ENCODE results near the gene NHS. TPM values are rescaled to one million over a fixed set of nuclear protein-coding genes. Genes with fewer than 3 reads are reported as not detected.

Gene NHS
- total RNA-seq, 1 experiment from 2014 or later = 2.2 TPM

DNA sequence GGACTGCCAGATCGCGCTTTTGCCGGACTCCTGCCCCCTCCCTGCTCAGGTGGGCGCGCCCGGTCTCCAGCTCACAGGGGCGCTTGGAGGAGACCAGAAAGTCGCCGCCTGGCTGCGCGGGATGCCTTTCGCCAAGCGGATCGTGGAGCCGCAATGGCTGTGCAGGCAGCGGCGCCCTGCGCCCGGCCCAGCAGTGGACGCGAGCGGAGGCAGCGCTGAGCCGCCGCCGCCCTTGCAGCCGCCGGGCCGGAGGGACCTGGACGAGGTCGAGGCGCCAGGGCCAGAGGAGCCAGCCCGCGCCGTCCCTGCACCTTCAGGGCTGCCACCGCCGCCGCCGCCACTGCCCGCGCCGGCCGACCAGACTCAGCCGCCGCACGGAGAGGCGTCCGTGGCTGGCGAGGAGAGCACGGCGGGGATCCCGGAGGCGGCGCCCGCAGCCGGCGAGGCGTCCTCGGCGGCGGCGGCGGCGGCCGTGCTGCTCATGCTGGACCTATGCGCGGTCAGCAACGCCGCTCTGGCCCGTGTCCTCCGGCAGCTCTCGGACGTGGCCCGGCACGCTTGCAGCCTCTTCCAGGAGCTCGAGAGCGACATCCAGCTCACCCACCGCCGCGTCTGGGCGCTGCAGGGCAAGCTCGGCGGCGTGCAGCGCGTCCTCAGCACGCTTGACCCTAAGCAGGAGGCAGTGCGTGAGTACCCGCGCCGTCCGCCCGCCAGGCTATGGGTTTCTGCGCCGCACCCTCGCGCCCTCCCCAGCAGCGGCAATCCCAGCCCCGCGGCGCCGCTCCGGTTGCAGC lies 834 bp downstream of the NHS start:
- Histone ChIP-seq H3K9me3 (no peaks in the 10 kb centered on the region), H3K36me3 (ENCODE audit: control insufficient read depth, insufficient read depth, low read length) (no peaks in the 10 kb centered on the region), H3K27me3 (replicated peaks; ENCODE audit: control insufficient read depth, insufficient read depth, low read length) (no peaks in the 10 kb centered on the region; the same call in 1 of the 2 replicates), H3K4me3 (ENCODE audit: low read depth, low read length) (peak overlapping the region; percentile 42), H3K4me1 (no peaks in the 10 kb centered on the region)
- Mint-ChIP-seq H3K4me1 (ENCODE audit: low read depth, unreplicated experiment) (no peaks in the 10 kb centered on the region), H3K36me3 (ENCODE audit: insufficient read depth, unreplicated experiment) (peaks cover 5% of the 10 kb centered on the region), H3K27ac (ENCODE audit: unreplicated experiment) (no peak overlapping the region), H3K4me3 (ENCODE audit: unreplicated experiment) (peak overlapping the region; percentile 77), H3K9me3 (ENCODE audit: unreplicated experiment) (no peaks in the 10 kb centered on the region), H3K27me3 (ENCODE audit: insufficient read depth, unreplicated experiment) (peaks cover 6% of the 10 kb centered on the region)
- DNase-seq = peak; percentile 18 to 19
- no TSS peak for BruUV-seq (replicated peaks)
- TF ChIP-seq, protein P1, sequence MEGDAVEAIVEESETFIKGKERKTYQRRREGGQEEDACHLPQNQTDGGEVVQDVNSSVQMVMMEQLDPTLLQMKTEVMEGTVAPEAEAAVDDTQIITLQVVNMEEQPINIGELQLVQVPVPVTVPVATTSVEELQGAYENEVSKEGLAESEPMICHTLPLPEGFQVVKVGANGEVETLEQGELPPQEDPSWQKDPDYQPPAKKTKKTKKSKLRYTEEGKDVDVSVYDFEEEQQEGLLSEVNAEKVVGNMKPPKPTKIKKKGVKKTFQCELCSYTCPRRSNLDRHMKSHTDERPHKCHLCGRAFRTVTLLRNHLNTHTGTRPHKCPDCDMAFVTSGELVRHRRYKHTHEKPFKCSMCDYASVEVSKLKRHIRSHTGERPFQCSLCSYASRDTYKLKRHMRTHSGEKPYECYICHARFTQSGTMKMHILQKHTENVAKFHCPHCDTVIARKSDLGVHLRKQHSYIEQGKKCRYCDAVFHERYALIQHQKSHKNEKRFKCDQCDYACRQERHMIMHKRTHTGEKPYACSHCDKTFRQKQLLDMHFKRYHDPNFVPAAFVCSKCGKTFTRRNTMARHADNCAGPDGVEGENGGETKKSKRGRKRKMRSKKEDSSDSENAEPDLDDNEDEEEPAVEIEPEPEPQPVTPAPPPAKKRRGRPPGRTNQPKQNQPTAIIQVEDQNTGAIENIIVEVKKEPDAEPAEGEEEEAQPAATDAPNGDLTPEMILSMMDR (IDR thresholded peaks at IDR 0.05; ENCODE audit: insufficient read depth in 1 of 2, low read depth in 1 of 2, low read length in 1 of 2, severe bottlenecking in 1 of 2, unreplicated experiment in 1 of 2) = no peak
- intact Hi-C loops (cut with micrococcal nuclease; ENCODE audit: unreplicated experiment) = loop anchor here (1.0 to 5.0 kb wide), 2 partner anchors 134 to 146 kb away; no protein-coding TSS in a partner anchor
- POLR2A ChIA-PET = no interaction called here
- CTCF ChIA-PET = interaction anchor here (0.6 kb wide), 1 partner anchor 147 kb away, joined by 6 read pairs; no protein-coding TSS in a partner anchor

DNA sequence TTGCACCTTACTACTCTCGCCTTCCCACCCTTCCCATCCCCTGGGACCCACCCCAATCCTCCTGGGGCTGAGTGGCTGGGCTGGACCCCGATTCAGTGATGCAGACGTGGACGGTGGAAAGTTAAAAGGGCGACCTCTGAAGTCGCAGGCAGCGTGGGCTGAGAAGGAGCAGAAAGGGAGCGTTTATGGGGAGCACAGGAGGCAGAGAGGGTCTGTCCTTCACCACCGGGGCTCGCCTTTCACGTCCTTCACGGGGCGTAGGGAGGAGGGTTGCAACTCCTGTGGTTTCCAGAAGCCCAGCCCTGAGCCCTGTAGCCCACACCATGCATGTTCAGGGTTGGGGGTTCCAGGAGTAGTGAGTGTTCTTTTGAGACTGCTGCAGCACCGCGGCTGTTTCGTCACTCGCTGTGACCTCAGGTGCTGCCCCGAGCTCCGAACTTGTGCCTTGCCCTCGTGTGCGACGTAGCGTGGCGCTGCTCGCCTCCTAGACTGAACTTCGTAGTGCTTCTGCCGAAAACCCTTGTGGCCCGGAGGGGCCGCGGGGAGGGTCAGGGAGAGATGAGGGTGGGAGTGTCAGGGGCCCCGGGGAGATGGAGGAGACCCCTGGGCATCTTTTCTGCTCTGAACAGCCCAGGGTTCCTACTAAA lies 1.6 kb downstream of the NHS start:
- CTCF ChIA-PET = interaction anchor here (0.6 kb wide), 1 partner anchor 146 kb away, joined by 6 read pairs; no protein-coding TSS in a partner anchor
- peak in 1 of 2 experiments; percentile 5 for DNase-seq
- Mint-ChIP-seq H3K4me1 (ENCODE audit: low read depth, unreplicated experiment) (no peaks in the 10 kb centered on the region), H3K27me3 (ENCODE audit: insufficient read depth, unreplicated experiment) (peaks cover 6% of the 10 kb centered on the region), H3K36me3 (ENCODE audit: insufficient read depth, unreplicated experiment) (peaks cover 5% of the 10 kb centered on the region), H3K27ac (ENCODE audit: unreplicated experiment) (no peak overlapping the region), H3K4me3 (ENCODE audit: unreplicated experiment) (peak overlapping the region; percentile 70), H3K9me3 (ENCODE audit: unreplicated experiment) (peaks cover under 1% of the 10 kb centered on the region)
- POLR2A ChIA-PET = no interaction called here
- no peaks in the 10 kb centered on the region; the same call in 1 of the 2 replicates for H3K27me3 ChIP-seq (replicated peaks; ENCODE audit: control insufficient read depth, insufficient read depth, low read length)
- TF ChIP-seq, protein P1 (IDR thresholded peaks at IDR 0.05; ENCODE audit: insufficient read depth in 1 of 2, low read depth in 1 of 2, low read length in 1 of 2, severe bottlenecking in 1 of 2, unreplicated experiment in 1 of 2) = no peak
- peak overlapping the region; percentile 42 for H3K4me3 ChIP-seq (ENCODE audit: low read depth, low read length)
- no TSS peak for BruUV-seq (replicated peaks)
- H3K9me3 ChIP-seq = no peaks in the 10 kb centered on the region
- intact Hi-C loops (cut with micrococcal nuclease; ENCODE audit: unreplicated experiment) = loop anchor here (5.0 kb wide), 1 partner anchor 134 kb away; no protein-coding TSS in a partner anchor
- no peaks in the 10 kb centered on the region for H3K4me1 ChIP-seq
- no peaks in the 10 kb centered on the region for H3K36me3 ChIP-seq (ENCODE audit: control insufficient read depth, insufficient read depth, low read length)

DNA sequence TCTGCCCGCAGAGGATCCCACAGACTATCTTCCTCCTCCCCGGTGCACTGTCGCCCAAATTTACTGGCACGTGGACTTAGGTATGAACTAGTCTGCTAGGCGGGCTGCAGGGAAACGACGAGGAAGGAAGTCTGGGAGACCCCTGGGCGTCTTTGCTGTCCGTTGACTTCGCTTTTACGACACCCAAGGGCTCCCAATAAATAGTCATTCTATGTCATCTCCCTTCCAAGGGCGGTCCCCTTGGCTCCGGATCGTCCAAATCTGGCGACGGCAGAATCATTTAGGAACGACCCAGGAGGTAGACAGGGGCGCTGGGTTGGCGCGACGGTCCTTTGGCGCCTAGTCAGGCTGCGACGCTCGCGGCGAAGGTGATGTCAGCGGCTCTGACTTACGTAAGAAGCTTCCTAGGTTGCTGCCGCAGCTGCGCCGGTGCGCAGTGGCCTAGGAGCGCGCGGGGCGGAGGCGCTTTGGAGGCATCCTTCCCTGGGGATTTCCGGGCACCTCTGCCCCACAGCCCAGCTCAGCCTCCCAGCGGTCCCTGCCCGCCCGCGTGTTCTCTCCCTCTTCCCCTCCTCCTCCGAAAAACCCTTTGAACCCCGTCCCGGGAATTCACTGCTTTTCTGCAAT lies 2.2 kb downstream of the NHS start:
- POLR2A ChIA-PET = no interaction called here
- H3K36me3 Mint-ChIP-seq (ENCODE audit: insufficient read depth, unreplicated experiment) = peaks cover 5% of the 10 kb centered on the region
- peaks cover 7% of the 10 kb centered on the region for H3K9me3 Mint-ChIP-seq (ENCODE audit: unreplicated experiment)
- no peaks in the 10 kb centered on the region for H3K4me1 Mint-ChIP-seq (ENCODE audit: low read depth, unreplicated experiment)
- no peak overlapping the region for H3K27ac Mint-ChIP-seq (ENCODE audit: unreplicated experiment)
- TF ChIP-seq, protein P1 (IDR thresholded peaks at IDR 0.05; ENCODE audit: insufficient read depth in 1 of 2, low read depth in 1 of 2, low read length in 1 of 2, severe bottlenecking in 1 of 2, unreplicated experiment in 1 of 2) = no peak
- intact Hi-C loops (cut with micrococcal nuclease; ENCODE audit: unreplicated experiment) = loop anchor here (5.0 kb wide), 1 partner anchor 135 kb away; no protein-coding TSS in a partner anchor
- no TSS peak for BruUV-seq (replicated peaks)
- peaks cover 6% of the 10 kb centered on the region for H3K27me3 Mint-ChIP-seq (ENCODE audit: insufficient read depth, unreplicated experiment)
- no peaks in the 10 kb centered on the region; the same call in 1 of the 2 replicates for H3K27me3 ChIP-seq (replicated peaks; ENCODE audit: control insufficient read depth, insufficient read depth, low read length)
- DNase-seq = peak; percentile 28 to 36
- H3K4me3 ChIP-seq (ENCODE audit: low read depth, low read length) = peak overlapping the region; percentile 42
- peak overlapping the region; percentile 70 for H3K4me3 Mint-ChIP-seq (ENCODE audit: unreplicated experiment)
- CTCF ChIA-PET = no interaction called here
- no peaks in the 10 kb centered on the region for H3K4me1 ChIP-seq
- no peaks in the 10 kb centered on the region for H3K36me3 ChIP-seq (ENCODE audit: control insufficient read depth, insufficient read depth, low read length)
- H3K9me3 ChIP-seq = no peaks in the 10 kb centered on the region

Data from Caco-2 (cell line).